ENCODE data around the gene C2orf74.
A peak's percentile ranks its signal among the peaks of the same experiment; 100 is the strongest.
"Not testable (repeated sequence)": the region's sequence is repeated elsewhere in the genome, so short reads cannot be mapped to it uniquely, and the experiment has no call there.

Gene C2orf74

GRCh38 chr2:61161888-61162287 lies at the start of gene C2orf74:
Gene C2orf74, plus strand, starts transcription at chr2:61162188. Its CDS starts 327 bp downstream, at chr2:61162515.
- DNase-seq: no peak

GRCh38 chr2:61114147-61114546 lies 47.8 kb upstream of the C2orf74 start:
- DNase-seq: no peak

DNA sequence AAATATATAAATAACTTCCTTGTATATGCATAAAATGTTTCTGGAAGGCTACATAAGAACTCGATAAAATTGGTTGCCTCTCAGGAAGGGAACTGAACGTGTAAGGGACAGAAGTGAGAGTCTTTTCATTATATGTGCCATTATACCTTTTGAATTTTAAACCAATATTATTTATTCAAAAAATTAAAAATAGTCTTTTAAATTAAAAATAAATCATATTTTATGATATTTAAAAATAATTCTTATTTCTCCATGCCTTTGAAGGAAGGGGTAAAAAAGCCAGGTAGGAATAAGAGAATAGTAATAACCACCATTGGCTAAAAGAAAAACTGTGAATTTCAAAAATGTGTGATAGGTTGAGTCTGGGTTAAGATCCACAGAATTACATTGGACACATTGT lies 45.7 kb upstream of the C2orf74 start:
- no peak for DNase-seq

- DNase-seq: no peak
These were observed 44.5 kb upstream of the C2orf74 start for GRCh38 chr2:61117534-61117933.

GRCh38 chr2:61125123-61125710 lies 36.8 kb upstream of the C2orf74 start:
- DNase-seq: no peak

GRCh38 chr2:61125798-61126197 lies 36.2 kb upstream of the C2orf74 start:
- no peak for DNase-seq

DNA sequence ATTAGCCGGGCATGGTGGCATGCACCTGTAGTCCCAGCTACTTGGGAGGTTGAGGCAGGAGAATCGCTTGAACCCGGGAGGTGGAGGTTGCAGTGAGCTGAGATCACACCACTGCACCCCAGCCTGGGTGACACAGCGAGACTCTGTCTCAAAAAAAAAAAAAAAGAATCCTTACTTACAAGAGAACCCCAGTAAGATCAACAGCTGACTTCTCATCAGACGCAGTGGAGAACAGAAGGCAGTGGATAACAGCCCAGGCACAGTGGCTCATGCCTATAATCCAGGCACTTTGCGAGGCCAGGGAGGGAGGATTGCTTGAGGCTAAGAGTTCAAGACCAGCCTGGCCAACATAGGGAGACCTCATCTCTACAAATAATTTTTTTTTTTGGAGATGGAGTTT lies 33.9 kb upstream of the C2orf74 start:
- DNase-seq: not testable (repeated sequence)

GRCh38 chr2:61134141-61134540 lies 27.8 kb upstream of the C2orf74 start:
- no peak for DNase-seq

DNA sequence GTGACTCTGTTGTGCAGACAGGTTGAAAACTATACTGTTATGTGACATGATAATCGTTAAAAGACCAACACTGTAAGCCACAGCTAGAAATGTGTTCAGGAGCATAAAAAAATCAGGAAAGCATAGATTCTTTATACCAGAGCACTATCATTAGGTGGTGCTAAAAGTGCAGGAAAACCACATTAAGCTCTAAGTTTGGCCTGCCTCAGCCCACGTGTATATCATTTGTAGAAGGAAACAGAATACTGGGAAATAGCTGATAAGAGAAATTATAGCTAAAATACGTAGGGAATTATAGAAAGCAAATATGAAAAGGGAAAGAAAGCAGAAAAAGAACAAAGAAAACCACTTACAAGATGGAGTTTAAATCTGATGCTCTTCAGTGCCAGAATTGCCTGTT lies 26.5 kb upstream of the C2orf74 start:
- peak; percentile 6 for DNase-seq

GRCh38 chr2:61138859-61139258 lies 23.1 kb upstream of the C2orf74 start:
- no peak for DNase-seq

DNA sequence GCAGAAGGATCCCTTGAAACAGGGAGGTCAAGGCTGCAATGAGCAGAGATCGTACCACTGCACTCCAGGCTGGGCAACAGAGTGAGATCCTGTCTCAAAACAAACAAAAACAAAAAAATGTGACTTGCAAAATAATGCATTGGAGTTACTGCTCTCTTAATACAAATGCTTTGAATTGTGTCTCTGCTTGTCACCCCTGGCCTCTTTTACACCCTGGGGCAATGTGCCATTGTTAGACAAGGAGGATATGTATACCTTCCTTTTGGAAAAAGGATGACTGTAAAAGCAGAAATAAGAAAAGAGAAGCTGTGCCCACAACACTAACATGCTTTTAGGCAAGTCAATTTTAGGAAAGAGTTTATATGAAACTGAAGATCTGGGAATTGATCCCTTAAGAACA lies 20.8 kb upstream of the C2orf74 start:
- DNase-seq: no peak

DNA sequence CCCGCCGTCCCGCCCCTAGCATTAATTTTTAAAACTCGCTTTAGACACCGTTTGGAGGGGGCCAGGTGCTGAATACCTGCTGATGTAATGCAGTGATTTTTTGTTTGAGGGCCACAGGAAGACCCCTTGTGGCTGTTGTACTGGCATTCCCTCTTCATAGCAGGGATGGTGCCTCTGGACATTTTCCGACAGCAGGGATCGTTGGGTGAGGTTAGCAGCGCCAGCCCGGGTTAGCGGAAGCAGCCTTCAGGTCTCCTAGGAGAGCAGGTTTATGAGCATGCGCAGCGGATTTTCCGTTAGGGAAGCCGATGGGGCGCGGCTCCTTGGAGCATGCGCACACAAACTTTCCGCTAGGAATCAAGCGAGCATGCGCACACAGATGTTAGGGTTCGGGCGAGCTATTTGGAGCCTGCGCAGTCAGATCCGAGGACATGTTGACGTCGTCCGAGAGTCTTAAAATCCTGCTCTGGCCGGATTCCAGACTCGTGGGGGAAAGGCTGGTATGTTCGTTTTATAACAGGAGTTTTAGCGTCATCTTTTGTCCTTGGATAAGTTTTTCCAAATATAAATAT lies 17.2 kb upstream of the C2orf74 start:
- DNase-seq: peak; percentile 97

DNA sequence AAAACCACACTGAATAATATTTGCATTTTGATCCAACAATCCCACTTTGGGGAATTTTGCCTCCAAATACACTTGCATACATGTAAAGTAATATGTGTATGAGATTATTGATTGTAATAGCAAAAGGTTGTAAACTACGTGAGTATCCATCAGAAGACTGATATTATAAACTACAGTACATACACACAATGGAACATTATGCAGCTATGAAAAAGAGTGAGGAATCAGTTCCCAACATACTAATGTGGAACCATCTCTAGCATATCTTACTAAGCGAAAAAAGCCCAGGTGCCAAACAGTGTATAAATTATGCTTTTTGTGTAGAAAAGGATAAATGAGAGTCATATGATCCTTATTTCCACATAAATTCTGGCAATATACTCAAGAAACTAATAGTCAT lies 16.0 kb upstream of the C2orf74 start:
- DNase-seq: no peak

- DNase-seq: not testable (repeated sequence)
These were observed 13.9 kb upstream of the C2orf74 start for GRCh38 chr2:61148091-61148490.

DNA sequence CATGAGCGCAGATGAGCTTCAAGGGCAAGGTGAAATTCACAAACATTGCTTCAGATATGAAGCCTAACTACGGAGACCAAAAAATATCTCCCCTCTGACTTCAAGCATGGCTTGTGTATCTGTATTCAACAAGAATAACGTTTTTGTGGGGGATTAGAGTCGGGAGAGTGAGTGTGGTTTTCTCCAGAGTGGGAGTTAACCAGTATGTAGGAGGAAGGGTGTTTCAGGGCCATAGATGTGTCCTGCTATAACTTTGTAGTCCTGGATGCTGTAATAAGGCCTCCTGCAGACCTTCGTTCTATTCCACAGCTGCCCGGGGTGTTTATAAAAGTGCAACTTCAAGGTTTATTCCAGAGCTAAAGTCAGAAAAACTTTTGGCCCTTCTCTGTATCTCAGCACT lies 12.9 kb upstream of the C2orf74 start:
- DNase-seq: no peak

GRCh38 chr2:61151436-61151835 lies 10.6 kb upstream of the C2orf74 start:
- no peak for DNase-seq

GRCh38 chr2:61157371-61158003 lies 4.5 kb upstream of the C2orf74 start:
- DNase-seq: no peak

DNA sequence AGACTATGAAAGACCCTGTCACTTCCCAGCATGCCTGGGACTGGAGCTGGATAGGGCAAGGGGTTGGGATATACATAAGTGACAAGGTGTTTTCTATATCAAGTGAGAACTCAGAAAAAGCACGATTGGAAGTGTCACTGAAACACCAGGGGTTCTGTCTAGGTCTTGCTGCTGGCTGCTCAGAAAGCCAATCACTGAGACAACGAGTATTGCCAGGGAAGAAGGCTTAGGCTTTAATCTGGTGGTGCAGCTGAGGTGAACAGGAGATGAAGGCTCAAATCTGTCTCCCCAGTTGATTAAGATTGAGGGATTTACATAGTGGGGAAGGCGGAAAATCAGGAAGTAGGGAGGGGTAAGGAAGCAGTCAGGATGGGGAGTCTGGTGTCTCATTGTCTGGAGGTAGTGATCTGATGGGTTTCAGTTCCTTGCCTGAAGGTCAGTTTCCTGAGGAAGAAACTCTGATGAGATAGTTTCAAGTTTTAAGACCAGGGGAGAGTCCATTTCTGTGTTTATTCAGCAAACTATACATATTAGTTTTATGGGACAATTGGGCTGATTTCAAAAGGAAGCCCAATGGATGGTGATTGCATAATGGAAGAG lies 3.5 kb upstream of the C2orf74 start:
- no peak for DNase-seq

GRCh38 chr2:61162721-61163120 lies 733 bp downstream of the C2orf74 start:
- DNase-seq: no peak

DNA sequence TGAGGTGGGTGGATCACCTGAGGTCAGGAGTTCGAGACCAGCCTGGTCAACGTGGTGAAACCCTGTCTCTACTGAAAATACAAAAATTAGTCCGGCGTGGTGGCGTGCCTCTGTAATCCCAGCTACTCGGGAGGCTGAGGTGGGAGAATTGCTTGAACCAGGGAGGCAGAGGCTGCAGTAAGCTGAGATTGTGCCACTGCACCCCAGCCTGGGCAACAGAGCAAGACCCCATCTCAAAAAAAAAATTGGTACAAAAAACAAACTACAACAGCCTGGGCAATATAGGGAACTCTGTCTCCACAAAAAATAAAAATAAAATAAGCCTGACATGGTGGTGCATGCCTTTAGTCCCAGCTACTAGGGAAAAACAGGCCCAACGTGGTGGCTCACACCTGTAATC lies 3.1 kb downstream of the C2orf74 start:
- not testable (repeated sequence) for DNase-seq

DNA sequence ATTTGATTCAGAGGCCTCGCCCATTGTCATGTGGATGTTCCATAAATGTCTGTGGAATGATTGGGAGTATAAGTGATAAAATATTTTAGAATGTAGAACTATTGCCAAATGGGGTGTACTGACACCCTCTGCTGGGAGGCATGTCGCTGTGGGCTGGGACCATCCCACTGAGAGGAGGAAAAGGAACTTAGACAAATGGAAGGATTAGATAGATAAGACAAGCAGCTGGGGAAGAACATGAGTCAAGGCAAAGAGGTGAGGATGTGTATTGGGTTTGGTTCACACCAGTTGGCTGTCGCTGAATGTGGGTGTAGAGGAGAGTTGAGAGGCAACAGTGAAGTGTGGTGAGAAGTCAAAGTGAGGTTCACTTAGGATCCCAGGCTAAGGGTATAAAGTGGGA lies 4.0 kb downstream of the C2orf74 start:
- DNase-seq: no peak

- DNase-seq: no peak
These were observed 5.6 kb downstream of the C2orf74 start for GRCh38 chr2:61167579-61167978.

DNA sequence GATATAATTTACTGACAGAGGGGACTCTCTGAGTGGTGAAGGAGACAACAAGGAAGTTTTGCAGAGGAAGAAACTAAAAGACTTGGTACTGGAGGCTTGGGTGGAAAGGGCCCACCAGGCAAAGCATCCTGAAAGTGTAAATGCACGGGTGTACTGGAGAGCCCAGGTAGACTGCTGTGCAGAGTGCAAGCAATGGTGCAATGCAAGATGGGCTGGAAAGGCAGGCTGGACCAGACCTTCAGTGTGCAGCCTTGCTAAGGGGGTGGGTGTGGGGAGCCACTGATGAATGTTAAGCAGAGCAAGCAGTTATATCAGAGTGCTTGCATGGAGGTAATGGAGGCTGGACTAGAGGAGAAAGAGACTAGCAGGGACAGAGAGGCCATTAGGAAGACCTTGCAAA lies 10.7 kb downstream of the C2orf74 start:
- DNase-seq: no peak

- DNase-seq: no peak
These were observed 11.1 kb downstream of the C2orf74 start for GRCh38 chr2:61173116-61173515.

All from NCI-H446 treated with DMSO at 0.1 percent for 48 hours (cell line).